HG03139 (cell line): ENCODE results near the gene TSPAN32.
A peak's percentile ranks its signal among the peaks of the same experiment; 100 is the strongest.

Experiments
- ATAC-seq: cut with Tn5 transposase; IDR thresholded peaks from one replicate; pipeline ENCODE4 v1.9.1; 2021; ENCODE audit not compliant: unreplicated experiment

The TSPAN32 gene, protein sequence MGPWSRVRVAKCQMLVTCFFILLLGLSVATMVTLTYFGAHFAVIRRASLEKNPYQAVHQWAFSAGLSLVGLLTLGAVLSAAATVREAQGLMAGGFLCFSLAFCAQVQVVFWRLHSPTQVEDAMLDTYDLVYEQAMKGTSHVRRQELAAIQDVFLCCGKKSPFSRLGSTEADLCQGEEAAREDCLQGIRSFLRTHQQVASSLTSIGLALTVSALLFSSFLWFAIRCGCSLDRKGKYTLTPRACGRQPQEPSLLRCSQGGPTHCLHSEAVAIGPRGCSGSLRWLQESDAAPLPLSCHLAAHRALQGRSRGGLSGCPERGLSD

DNA sequence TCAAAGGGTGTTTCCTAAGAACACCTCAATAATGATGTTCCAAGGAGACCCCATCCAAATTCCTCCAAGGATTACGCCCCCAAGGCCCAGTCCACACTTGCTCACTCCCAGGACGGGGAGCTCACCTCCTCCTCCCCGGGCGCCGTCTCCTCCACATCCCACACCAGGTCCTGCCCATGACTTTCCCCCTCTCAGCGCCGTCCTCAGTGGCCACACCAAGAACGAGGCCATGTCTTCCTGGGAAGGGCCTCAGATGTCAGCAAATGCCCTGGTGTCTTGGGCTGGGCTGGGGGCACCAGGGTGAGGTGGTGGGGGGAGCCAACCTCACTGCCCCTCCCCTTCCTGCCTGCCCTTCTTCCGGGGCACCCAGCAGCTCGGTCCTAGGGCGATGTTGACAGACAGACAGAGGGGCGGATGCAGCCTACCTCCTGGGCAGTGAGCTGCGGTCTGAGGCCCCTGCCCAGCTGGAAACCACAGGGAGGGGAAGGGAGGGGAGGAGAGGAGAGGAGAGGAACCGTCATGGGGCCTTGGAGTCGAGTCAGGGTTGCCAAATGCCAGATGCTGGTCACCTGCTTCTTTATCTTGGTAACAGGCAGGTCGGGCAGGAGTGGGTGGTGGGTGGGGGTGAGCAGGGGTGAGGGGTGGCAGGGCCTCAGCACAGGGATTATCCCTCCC is at the start of gene TSPAN32, which contains the start of gene C11orf21:
TSS of gene TSPAN32 (plus strand) at position 383 of the 675 bp plus-strand sequence. CDS start at position 520, 137 bp downstream.
TSS of gene C11orf21 (minus strand) at position 288 of the 675 bp plus-strand sequence. CDS start at position 178, 110 bp downstream.
- no peak for ATAC-seq

DNA sequence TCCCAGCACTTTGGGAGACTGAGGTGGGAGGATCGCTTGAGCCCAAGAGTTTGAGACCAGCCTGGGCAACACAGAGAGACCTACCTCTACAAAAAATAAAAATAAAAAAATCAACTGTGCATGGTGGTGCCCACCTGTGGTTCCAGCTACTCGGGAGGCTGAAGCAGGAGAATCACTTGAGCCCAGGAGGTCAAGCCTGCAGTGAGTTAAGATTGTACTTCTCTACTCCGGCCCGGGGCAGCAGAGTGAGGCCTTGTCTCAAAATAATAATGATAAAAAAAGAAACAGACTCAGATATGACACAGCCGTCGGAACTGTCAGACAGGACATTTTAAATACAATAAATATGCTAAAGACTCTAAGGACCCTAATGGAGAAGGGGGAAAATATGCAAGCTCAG is 49.8 kb upstream of the TSPAN32 start:
- no peak for ATAC-seq

DNA sequence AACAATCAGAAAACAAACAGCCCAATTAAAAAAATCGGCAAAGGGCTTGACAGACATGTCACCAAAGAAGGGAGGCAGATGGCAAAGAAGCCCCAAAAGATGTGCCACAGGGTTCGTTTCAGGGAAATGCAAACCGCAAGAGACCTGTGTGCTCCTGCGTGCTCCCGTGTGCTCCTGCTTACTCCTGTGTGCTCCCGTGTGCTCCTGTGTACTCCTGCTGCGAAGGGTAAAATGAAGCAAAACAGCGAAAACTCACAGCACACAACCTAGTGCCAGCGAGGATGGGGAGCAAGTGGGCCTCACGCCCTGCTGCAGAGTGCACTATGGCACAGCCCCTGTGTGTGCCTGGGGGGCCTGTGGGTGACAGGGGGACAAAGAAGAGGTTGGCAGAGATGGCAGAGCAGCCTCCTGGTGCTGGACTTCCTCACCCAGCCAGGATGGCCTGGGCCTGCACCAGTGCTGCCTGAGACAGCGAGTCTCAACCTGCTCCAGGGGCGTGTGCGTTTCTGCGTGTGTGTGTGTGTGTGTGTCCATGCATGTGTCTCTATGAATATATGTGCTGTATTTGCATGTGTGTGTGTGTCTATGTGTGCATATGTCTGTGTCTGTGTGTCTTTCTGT is 45.4 kb upstream of the TSPAN32 start:
- ATAC-seq, result no peak

DNA sequence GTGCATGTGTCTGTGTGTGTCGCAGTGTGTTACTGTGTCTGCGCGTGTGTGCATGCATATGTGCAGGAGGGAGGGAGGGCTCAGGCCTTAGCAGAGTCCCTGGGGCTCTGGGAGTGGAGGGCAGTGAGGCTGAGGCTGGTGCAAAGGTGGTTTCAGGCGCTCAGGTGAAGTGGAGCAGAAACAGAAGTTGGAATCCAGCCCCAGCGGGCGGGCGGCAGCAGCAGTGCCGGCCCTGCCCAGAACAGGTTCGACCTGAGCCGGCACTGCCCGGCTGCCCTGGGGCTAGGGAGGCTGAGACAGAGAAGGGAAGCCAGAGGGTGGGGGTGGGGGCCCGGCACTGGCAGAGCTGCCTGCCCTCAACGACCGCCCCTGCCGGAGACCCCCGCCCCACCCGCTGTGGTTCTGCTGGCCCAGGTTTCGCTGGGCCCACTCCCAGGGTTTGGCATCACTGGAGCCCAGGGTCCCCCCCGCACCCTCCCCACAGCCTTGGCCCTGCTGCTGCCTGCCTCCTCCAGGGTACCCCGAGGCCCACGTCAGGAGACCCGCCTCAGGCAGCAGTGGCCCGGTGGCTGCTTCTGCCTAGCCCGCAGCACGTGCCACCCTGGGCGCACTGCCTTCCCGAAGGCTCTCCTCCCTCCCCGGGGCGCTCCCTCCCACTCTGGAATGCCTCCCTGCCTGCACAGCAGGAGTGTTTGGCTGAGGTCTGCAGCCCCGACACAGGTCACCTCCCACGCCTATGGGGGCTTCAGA is 44.7 kb upstream of the TSPAN32 start:
- no peak for ATAC-seq

DNA sequence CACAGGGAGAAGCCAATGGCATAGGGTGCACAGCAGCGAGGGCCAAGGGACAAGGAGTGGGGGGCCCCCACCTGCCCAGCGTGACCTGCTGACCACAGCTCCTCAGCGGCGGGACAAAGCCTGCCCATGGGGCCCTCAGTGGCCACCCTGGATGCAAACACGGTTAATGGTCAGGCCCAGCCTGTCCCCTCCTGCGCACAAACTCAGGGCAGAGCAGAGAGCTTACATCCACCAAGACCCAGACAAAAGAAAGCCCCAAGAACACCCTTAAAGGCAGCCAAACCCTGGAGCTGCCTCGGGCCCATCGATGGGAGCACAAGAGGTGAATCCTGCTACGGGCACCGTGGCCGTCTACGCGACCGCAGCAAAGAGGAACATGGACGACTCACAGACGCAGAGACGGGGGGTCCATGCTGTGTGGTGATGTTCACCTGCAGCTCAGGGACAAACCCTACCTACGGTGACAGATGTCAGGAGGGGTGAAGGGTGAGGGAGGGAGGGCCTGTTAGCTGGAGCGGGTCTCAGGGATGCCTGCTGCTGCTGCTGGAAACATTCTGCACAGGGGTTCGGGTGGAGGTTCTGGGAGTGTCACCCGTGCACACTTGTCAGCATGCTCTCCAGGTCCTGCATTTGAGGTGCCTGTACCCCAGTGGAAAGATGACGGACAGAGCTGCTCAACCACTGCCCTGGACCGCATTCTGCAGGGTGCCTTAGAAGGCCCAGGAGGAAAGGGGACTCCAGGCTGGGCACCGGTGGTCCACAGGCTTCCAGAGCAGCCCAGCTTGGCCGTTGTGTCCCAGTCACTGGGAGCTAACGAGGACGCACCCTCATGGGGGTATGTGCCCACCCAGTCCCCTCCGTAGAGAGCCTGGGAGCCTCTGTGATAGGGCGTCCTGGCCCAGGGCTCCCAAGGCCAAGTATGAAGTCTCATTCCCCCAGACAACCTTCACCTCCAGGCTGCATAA is 43.0 kb upstream of the TSPAN32 start:
- ATAC-seq, result no peak

DNA sequence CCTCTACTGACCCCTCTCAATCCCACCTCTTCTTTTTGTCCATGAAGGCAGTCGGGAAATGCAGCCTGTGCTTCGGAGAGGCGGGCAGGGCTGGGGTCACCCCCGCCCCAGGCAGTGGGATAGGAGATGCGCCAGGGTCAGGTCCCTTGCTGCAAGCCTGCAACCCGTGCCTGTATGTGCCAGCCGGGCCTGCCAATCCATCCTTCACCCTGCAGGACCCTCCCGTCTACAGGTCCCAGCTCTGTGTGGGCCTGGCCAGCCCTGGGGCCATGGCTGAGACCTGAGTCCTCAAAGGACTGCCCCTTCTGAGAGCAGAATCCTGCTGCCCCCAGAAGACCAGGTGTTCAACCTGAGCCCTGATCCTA is 42.4 kb upstream of the TSPAN32 start:
- ATAC-seq, result no peak

DNA sequence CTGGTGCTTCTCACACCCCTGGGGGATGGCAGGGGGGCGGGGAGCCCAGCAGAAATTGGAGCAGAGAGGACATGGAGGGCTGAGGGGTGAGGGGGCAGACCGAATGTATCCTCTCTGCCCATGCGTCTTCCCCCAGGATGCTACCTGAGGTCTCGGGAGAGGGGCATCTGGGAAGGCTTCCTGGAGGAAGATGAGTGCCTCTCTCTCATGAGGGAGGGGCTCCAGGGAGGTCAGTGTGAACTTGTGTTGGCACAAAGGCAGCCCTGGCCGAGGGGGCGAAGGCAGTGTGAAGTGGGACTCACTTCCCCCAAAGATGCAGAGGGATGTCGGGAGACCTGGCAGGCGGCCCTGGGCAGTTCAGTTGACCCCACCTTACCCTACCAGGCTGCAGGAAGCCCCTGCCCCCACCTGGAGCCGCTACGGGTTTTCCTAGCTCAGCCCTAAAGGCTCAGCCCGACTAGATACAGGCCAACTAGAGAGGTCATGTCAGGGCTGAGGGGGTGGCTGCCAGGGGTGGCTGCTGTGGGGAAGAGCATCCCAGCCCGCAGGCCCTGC is 41.8 kb upstream of the TSPAN32 start:
- ATAC-seq, result no peak

DNA sequence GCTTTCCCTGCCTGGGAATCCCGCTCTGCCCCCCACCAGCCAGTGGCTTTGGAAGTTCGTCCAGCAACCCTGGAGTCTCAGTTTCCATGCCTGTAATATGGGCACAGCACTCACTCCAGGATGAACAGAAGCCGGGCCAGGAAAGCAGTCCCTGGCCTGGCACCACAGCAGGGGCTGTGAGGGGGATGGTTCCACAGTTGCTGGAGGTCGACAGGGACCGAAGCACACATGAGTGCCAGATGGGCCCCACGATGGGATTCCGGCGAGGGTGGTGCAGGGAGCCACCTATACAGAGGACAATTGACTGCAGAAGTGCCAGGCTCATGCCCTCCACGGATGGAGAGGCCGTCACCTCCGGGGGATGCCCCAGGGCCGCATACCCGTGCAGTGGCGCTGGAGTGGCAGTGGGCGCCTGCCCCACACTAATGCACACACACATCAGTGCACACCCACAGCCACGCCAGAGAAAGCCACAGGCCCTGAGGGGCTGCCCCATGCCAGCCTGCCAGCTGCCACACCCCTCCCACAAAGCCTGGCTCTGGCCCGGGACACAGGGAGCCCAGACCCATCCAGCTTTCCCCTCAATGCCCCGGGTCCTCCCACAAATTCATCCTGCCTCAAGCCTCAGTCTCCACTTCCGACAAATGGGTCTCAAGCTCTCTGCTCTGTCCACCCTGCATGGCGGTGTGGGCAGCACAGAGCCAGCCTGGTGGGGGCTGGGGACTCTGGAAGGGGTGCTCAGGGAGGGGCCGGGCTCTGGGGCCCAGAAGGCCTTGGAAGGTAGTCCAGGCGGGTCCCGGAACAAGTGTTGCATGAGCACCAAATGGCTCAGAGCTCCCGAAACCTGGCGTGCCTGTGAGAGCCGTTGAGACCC is 41.1 kb upstream of the TSPAN32 start:
- no peak for ATAC-seq

DNA sequence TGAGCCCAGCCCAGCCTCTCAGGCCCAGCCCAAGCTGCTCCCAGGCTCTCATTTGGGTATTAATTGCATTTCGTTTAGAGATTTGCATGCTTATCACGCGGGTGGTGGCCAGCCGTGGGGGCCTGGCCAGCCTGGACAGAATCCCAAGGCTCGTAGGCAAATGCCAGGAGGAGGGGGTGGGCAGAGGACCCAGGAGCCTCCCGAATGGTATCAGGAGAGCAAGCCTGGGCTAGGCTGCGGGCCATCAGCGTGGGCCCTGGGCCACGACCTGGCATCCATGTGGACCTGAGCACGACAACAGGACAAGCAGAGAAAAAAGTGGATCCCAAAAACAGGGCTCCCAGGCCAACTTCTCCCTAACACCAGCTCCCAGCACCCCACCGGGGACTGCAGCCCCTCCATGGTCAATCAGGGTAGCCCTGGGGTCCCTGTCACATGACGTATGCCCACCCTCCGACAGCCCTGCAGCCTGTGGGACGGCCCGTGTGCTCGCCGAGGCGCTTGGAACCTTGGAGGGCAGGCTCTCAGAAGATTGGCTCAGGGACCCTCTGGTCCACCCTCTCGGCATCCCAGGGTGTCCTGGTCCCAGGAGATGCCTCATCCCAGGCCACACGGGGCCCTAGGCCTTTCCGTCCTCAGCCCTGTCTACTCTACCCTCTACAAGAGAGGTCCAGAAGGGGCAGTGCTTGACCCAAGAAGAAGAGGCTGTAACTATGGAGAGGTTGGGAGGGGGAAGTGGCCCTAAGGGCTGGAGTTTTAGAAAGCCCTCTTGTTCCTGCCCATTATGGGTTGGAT is 40.2 kb upstream of the TSPAN32 start:
- no peak for ATAC-seq

DNA sequence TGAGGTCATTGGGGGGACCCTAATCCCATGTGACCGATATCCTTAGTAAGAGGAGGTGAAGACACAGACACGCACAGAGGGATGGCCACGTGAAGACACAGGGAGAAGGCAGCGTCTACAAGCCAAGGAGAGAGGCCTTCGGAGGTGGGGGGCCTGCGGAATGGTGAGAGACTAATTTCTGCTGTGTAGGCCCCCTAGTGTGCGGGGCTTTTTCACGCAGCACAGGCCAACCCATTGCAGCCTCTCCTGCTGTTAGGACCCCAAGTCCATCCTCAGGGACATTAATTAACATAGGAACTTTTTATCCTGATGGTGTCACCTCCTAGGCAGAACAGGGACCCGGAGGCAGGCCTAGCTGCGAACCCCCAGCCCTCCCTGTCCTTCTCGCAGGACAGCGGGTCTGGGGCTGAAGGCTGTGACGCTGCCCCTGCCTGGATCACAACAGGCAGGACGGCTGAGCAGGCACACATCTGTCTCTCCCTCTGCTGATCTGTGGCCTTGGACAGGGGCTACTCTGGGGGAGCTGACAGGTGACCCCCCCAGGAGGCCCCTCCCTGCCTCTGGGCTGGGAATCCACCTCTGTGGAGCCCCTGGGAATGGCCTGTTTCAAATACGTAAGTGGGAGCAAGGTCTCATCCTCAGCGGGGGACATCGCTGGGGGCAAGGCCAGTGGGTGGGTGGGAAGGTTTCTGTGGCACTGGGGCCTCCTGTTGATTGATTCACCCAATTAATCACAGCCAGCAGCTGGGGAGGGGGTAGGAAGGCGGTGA is 39.3 kb upstream of the TSPAN32 start:
- ATAC-seq, result no peak

DNA sequence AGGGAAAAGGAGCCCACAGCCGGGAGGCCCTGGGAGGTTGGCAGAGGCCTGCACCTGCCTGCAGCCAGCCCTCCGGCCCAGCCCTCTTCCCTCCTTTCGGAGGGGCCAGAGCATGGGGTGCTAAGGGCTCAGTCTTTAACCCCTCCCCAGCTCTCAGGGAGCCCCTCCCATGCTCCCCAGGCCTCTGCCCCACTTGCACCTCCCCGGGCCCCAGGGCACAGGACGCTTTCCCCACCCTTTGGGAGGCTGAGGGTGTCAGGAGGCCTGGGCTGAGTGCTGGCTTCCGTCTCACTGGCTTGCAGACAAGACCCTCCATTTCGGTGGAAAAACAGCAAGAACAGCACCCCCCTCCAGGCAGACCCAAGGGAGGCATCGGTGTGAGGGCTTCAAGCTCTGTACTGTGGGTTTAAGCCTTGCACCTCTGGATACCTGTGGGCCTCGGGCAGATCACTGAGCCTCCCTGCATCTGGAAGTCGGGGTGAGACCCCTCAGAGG is 38.7 kb upstream of the TSPAN32 start:
- ATAC-seq, result no peak

DNA sequence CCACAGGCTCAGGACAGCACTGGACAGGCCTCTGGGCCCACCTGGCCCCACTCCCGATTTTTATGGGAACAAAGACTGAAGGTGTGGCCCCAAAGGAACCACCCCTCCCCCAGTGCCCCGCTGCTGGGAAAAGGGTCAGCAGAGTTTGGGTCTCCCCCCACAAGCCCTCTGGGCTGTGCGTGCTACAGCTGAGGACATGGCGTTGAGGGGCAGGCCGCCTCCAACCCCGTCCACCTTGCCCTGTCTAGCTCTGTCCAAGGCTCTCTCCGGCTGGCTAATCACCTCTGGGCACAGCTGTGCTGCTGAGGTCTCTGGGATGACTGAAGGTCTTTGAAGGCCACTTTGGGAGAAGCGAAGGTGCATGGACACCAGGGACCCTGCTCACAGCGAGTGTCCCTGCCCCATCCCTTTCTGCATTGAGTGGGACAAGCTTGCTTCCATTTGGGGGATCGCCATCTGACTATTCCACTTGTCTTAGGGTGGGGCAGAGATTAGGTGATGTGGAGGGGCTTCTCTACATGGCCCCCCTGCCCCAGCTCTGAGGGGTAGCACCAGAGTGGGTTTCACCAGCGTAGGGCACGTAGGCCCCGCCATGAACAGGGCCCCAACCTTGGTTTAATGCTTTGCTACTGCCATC is 38.0 kb upstream of the TSPAN32 start:
- no peak for ATAC-seq

DNA sequence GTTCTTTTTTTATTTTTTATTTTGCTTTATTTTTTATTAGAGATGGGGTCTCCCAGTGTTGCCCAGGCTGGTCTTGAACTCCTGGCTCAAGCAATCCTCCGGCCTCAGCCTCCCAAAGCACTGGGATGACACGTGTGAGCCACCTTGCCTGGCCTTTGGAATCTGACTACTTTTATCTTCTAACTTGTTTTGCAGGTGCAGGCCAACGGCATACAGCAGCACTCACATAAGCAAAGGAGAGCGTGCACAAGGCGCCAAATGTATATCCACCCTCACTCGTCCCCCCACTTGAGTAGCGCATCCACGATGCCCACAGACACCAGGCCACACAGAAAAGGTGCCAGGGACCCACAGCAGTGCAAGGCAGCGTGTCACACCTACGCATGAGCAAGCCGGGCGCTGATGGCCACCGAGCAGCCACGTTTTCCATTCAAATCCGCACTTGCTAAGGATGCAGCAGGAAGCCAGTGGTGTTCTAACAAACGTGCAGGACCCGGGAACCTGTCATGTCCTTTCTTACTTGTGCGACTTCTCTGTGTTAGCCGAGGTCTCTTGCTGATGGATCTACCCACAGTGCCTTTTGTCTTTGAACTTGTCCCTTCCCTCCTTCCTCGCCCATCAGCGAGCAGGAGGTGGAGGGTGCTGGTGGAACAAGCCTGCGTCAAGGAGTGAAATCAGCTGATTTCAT is 37.3 kb upstream of the TSPAN32 start:
- no peak for ATAC-seq

DNA sequence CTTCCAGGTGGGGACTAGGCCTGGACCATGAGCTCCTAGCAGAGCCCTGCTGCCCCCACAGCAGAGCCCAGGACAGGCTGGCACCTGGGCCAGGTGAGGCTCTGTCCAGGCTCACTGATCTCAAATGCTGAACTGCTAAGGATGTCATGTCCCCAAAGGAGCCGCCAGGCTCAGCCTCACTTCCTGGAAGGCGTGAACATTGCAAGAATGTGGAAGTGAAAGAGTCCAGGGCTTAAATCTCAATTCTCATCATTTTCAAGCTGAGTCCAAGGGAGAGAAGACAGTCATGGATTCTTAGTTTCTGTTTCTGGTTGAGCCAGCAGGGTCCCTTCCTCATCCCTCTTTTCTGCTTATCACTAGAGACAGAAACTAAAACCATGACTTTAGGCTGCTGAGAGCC is 36.4 kb upstream of the TSPAN32 start:
- peak; percentile 48 for ATAC-seq

DNA sequence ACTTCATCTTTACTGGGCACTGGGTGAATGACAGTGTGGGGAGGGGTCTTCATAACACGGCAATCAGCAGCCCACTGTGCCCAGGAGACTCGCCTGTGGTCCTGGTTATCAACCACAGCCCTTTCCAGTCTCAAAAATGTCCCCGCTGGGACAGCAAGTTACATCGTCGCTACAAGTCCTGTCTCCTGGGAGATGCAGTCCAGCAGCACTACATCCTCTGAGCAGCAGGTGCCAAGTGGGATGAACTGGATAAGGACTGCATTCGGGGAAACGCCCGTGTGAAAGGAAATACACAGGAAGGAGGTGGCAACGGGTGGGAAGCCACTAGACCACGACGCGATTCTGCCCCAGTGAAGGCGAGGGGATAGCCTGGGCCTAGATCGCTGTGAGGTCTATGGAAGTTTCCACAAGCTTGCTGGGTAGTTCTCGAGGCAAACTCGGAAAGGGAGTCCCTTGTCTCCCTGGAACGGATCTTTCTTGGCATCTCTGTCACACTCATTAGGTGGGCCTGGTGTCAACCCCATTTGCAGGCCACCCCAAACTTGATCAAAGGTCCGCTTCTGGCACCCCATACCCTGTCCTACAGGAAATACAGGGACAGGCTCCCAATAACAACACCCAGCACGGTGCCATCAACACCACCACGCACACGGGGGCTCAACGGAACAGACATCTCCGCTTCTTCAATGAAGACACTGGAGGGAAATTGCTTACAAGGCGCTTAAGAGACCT is 35.8 kb upstream of the TSPAN32 start:
- no peak for ATAC-seq
